HCT116 (cell line): Measurements from ENCODE around the gene PLCD1. TPM values are rescaled to one million over a fixed set of nuclear protein-coding genes. Genes with fewer than 3 reads are reported as not detected.

ENCODE experiments used
- ATAC-seq: fragments of 200-7000 bp; cut with Tn5 transposase; 2 replicates; pipeline ENCODE4 v1.9.1; 2020; ENCODE audit warnings: mild to moderate bottlenecking, moderate library complexity
- BruUV-seq: library from RNA; stranded (reverse); fragments of 400-500 nt; replicated peaks from 2 replicates; lab custom pipeline; 2021; lab: Mats Ljungman, UMichigan
- CTCF ChIA-PET: fragments of 300-600 bp; sonication (Branson Sonifier 250); formaldehyde crosslinking; loops from one replicate; lab custom pipeline; 2021; ENCODE audit warnings: antibody characterized with exemption; lab: Charles Lee
- POLR2A ChIA-PET: fragments of 300-600, 350-600 bp; sonication (Branson Sonifier 250); formaldehyde crosslinking; loops from one replicate; lab custom pipeline; 2021; ENCODE audit warnings: antibody characterized with exemption; lab: Charles Lee
- RAD21 ChIA-PET, 2 experiments: fragments of 300-600 bp; sonication (Branson Sonifier 250); formaldehyde crosslinking; loops; one replicate each; lab custom pipeline; 2023; ENCODE audit warnings: low total read pairs in 2 of 2; ENCODE audit not compliant: uncharacterized antibody in 2 of 2, unreplicated experiment in 2 of 2, low non-redundant PET in 1 of 2; lab: Charles Lee
- DNase-seq: peaks from one replicate; pipeline ENCODE4 v3.0.0-alpha.2; 2010; ENCODE audit warnings: low read depth, low spot score
- H2AFZ ChIP-seq: fragments of 200-600 bp; shearing (Covaris generic), sonication (generic); 2 replicates; pipeline ENCODE4 v1.6.1; 2017; ENCODE audit warnings: low read depth, mixed run types, mixed read lengths, antibody characterized with exemption, low read length; ENCODE audit not compliant: poor library complexity, severe bottlenecking
- H3K27ac ChIP-seq: 2 replicates; pipeline ENCODE4 v1.5.1; 2012; ENCODE audit warnings: low read depth, low read length
- H3K27me3 ChIP-seq: fragments of 200-600 bp; sonication (generic); 2 replicates; pipeline ENCODE4 v1.6.1; 2016; ENCODE audit warnings: mixed run types, low read length, mixed read lengths; ENCODE audit not compliant: insufficient read depth
- H3K36me3 ChIP-seq, 2 experiments: fragments of 200-500 bp in 1 of 2; fragments of 200-600 bp in 1 of 2; sonication (Bioruptor generic) in 1 of 2; sonication (generic) in 1 of 2; 2 replicates each; pipeline versions ENCODE4 v1.5.1 to v1.6.1; 2014 to 2016; ENCODE audit warnings: low read length in 2 of 2, inconsistent platforms in 1 of 2, mixed read lengths in 1 of 2, mixed run types in 1 of 2; ENCODE audit not compliant: insufficient read depth in 2 of 2, control insufficient read depth in 1 of 2
- H3K4me1 ChIP-seq, 2 experiments: fragments of 200-600 bp in 1 of 2; sonication (generic) in 1 of 2; 2 replicates each; pipeline versions ENCODE4 v1.5.1 to v1.6.1; 2012 to 2017; ENCODE audit warnings: low read length in 2 of 2, inconsistent platforms in 1 of 2, mild to moderate bottlenecking in 1 of 2, mixed read lengths in 1 of 2, mixed run types in 1 of 2, moderate library complexity in 1 of 2; ENCODE audit not compliant: insufficient read depth in 2 of 2, control insufficient read depth in 1 of 2
- H3K4me2 ChIP-seq: fragments of 200-600 bp; sonication (generic); 2 replicates; pipeline ENCODE4 v1.6.1; 2017; ENCODE audit warnings: mixed run types, low read length, mixed read lengths
- H3K4me3 ChIP-seq, 2 experiments: fragments of 200-600 bp in 1 of 2; sonication (generic) in 1 of 2; replicated peaks in 1 of 2; 2 replicates each; pipeline ENCODE4 v1.5.1; 2011 to 2016; ENCODE audit warnings: low read length in 2 of 2, control low read depth in 1 of 2, low read depth in 1 of 2, mild to moderate bottlenecking in 1 of 2, mixed read lengths in 1 of 2, mixed run types in 1 of 2
- H3K79me2 ChIP-seq: fragments of 200-600 bp; sonication (generic); 2 replicates; pipeline ENCODE4 v1.6.1; 2017; ENCODE audit warnings: mild to moderate bottlenecking, mixed run types, low read length, moderate library complexity, mixed read lengths; ENCODE audit not compliant: insufficient read depth
- H3K9ac ChIP-seq: fragments of 200-600 bp; sonication (generic); 2 replicates; pipeline ENCODE4 v1.6.1; 2016; ENCODE audit warnings: low read length, mixed read lengths
- H3K9me2 ChIP-seq: fragments of 200-600 bp; sonication (generic), shearing (Covaris generic); 2 replicates; pipeline ENCODE4 v1.6.1; 2017; ENCODE audit warnings: mixed run types, mild to moderate bottlenecking, moderate library complexity; ENCODE audit not compliant: insufficient read depth
- H3K9me3 ChIP-seq, 2 experiments: fragments of 200-500 bp in 1 of 2; fragments of 200-600 bp in 1 of 2; sonication (Bioruptor generic) in 1 of 2; sonication (generic) in 1 of 2; 2 replicates each; pipeline ENCODE4 v1.6.1; 2014 to 2017; ENCODE audit warnings: low read length in 2 of 2, mixed read lengths in 2 of 2, inconsistent platforms in 1 of 2, low read depth in 1 of 2, mild to moderate bottlenecking in 1 of 2, mixed run types in 1 of 2, moderate library complexity in 1 of 2; ENCODE audit not compliant: control insufficient read depth in 1 of 2, insufficient read depth in 1 of 2
- H4K20me1 ChIP-seq: fragments of 200-600 bp; sonication (generic), shearing (Covaris generic); 2 replicates; pipeline ENCODE4 v1.6.1; 2017; ENCODE audit warnings: mixed run types, mild to moderate bottlenecking, moderate library complexity; ENCODE audit not compliant: insufficient read depth
- CEBPB ChIP-seq: IDR thresholded peaks from 2 replicates; pipeline ENCODE4 v1.6.1; 2012; ENCODE audit warnings: low read depth
- CTCF ChIP-seq, 3 experiments: fragments of 200-600 bp in 1 of 3; sonication (generic) in 1 of 3; IDR thresholded peaks in 2 of 3; conservative IDR thresholded peaks in 1 of 3; 2 replicates each; pipeline ENCODE4 v1.5.1; 2012 to 2017; ENCODE audit warnings: low read depth in 2 of 3, low read length in 2 of 3, antibody characterized with exemption in 1 of 3, borderline replicate concordance in 1 of 3, control low read depth in 1 of 3, mild to moderate bottlenecking in 1 of 3, mixed read lengths in 1 of 3, mixed run types in 1 of 3, moderate library complexity in 1 of 3; ENCODE audit not compliant: insufficient read depth in 1 of 3
- ELF1 ChIP-seq: IDR thresholded peaks from 2 replicates; pipeline ENCODE4 v1.6.1; 2012; ENCODE audit warnings: low read depth, borderline replicate concordance
- EZH2phosphoT487 ChIP-seq: fragments of 200-600 bp; IDR thresholded peaks from 2 replicates; pipeline ENCODE4 v1.6.1; 2018; ENCODE audit warnings: antibody characterized with exemption, borderline replicate concordance
- RAD21 ChIP-seq: IDR thresholded peaks from 2 replicates; pipeline ENCODE4 v1.6.1; 2012; ENCODE audit warnings: low read depth, mild to moderate bottlenecking
- SP1 ChIP-seq: IDR thresholded peaks from 2 replicates; pipeline ENCODE4 v1.6.1; 2012; ENCODE audit warnings: low read depth
- TCF7L2 ChIP-seq: IDR thresholded peaks from 2 replicates; pipeline ENCODE4 v1.7.0; 2011; ENCODE audit warnings: borderline replicate concordance, inconsistent platforms; ENCODE audit not compliant: insufficient read depth, insufficient read length; ENCODE audit errors: extremely low read depth
- intact Hi-C: fragments of 100-400 bp; cut with micrococcal nuclease; formaldehyde crosslinking; loops from 2 replicates; pipeline ENCODE4 v1.10.0; 2022
- total RNA-seq: library from RNA; stranded (reverse); gene quantifications from one replicate; pipeline ENCODE4 v1.2.1, GENCODE V29; 2021; ENCODE audit not compliant: unreplicated experiment
- TF ChIP-seq, protein P1 (sequence below): IDR thresholded peaks from 2 replicates; pipeline ENCODE4 v1.6.1; 2012

The PLCD1 gene
- total RNA-seq, 1 experiment from 2014 or later = 15.9 TPM

- ChIA-PET RAD21 (no interaction called here), CTCF (no interaction called here), POLR2A (no interaction called here)
- H3K9me2 ChIP-seq = no peaks in the 10 kb centered on the region
- TF ChIP-seq SP1 (no peak), CEBPB (no peak), EZH2phosphoT487 (no peak), RAD21 (no peak), ELF1 (no peak), CTCF (IDR thresholded peaks at IDR 0.05 in 2 of 3, conservative IDR thresholded peaks at IDR 0.05 in 1 of 3; ENCODE audit: borderline replicate concordance in 1 of 3, insufficient read depth in 1 of 3, low read depth in 2 of 3, low read length in 2 of 3) (no peak), TCF7L2 (no peak)
- TF ChIP-seq, protein P1, sequence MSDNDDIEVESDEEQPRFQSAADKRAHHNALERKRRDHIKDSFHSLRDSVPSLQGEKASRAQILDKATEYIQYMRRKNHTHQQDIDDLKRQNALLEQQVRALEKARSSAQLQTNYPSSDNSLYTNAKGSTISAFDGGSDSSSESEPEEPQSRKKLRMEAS = no peak
- H4K20me1 ChIP-seq = no peaks in the 10 kb centered on the region
- BruUV-seq = no TSS peak
- intact Hi-C loops = no loop called here
- ATAC-seq = no peak
- no peaks in the 10 kb centered on the region for H3K79me2 ChIP-seq
- no peak overlapping the region for H3K27ac ChIP-seq
- no peaks in the 10 kb centered on the region for H3K36me3 ChIP-seq
- H3K4me1 ChIP-seq = peaks cover 10 to 25% of the 10 kb centered on the region in 2 experiments; a peak in 3 of 4 replicates
- no peaks in the 10 kb centered on the region for H3K27me3 ChIP-seq
- DNase-seq = no peak
- no peak overlapping the region for H3K4me3 ChIP-seq
- no peak overlapping the region for H3K9ac ChIP-seq
- no peak overlapping the region for H2AFZ ChIP-seq
- H3K9me3 ChIP-seq = no peaks in the 10 kb centered on the region
- H3K4me2 ChIP-seq = no peak overlapping the region
These were observed 41.7 kb downstream of the PLCD1 start for GRCh38 chr3:37987751-37988179.
